SJCRH30 (cell line): ENCODE data around the gene PSMC3IP. TPM values are rescaled to one million over a fixed set of nuclear protein-coding genes. Genes with fewer than 3 reads are reported as not detected.

Experiments used
- DNase-seq, 2 experiments: peaks; one replicate each; pipeline ENCODE4 v3.0.0-alpha.2; 2015 to 2020
- H3K27ac ChIP-seq: fragments of 250-450 bp; sonication (Bioruptor Pico); 2 replicates; pipeline ENCODE4 v1.5.1; 2020; ENCODE audit warnings: mild to moderate bottlenecking, moderate library complexity
- H3K27me3 ChIP-seq: fragments of 250-450 bp; sonication (Bioruptor Pico); 2 replicates; pipeline ENCODE4 v1.5.1; 2020; ENCODE audit warnings: mild to moderate bottlenecking, moderate library complexity
- H3K36me3 ChIP-seq: fragments of 250-450 bp; sonication (Bioruptor Pico); 2 replicates; pipeline ENCODE4 v1.5.1; 2020; ENCODE audit warnings: mild to moderate bottlenecking, moderate library complexity
- H3K4me1 ChIP-seq: fragments of 250-450 bp; sonication (Bioruptor Pico); 2 replicates; pipeline ENCODE4 v1.5.1; 2020; ENCODE audit warnings: mild to moderate bottlenecking, moderate library complexity
- H3K4me3 ChIP-seq: fragments of 250-450 bp; sonication (Bioruptor Pico); 2 replicates; pipeline ENCODE4 v1.5.1; 2020; ENCODE audit warnings: mild to moderate bottlenecking, moderate library complexity
- H3K9me3 ChIP-seq: fragments of 250-450 bp; sonication (Bioruptor Pico); replicated peaks from 2 replicates; pipeline ENCODE4 v1.5.1; 2020; ENCODE audit warnings: mild to moderate bottlenecking, moderate library complexity
- total RNA-seq: library from RNA; depleted of rRNA; stranded (reverse); fragments of >200 nt; shearing (Covaris generic); gene quantifications from 2 replicates; pipeline ENCODE4 v1.2.3, GENCODE V29; 2014

PSMC3IP gene
- total RNA-seq, 1 experiment from 2014 or later = 29.7 TPM

GRCh38 chr17:42571435-42572225 is 5.9 kb downstream of the PSMC3IP start:
- H3K9me3 ChIP-seq = no peaks in the 10 kb centered on the region
- peaks cover 61% of the 10 kb centered on the region for H3K36me3 ChIP-seq
- no peaks in the 10 kb centered on the region for H3K27me3 ChIP-seq
- no peak overlapping the region for H3K27ac ChIP-seq
- H3K4me1 ChIP-seq = no peaks in the 10 kb centered on the region; the same call in 1 of the 2 replicates
- H3K4me3 ChIP-seq = no peak overlapping the region
- DNase-seq = no peak

DNA sequence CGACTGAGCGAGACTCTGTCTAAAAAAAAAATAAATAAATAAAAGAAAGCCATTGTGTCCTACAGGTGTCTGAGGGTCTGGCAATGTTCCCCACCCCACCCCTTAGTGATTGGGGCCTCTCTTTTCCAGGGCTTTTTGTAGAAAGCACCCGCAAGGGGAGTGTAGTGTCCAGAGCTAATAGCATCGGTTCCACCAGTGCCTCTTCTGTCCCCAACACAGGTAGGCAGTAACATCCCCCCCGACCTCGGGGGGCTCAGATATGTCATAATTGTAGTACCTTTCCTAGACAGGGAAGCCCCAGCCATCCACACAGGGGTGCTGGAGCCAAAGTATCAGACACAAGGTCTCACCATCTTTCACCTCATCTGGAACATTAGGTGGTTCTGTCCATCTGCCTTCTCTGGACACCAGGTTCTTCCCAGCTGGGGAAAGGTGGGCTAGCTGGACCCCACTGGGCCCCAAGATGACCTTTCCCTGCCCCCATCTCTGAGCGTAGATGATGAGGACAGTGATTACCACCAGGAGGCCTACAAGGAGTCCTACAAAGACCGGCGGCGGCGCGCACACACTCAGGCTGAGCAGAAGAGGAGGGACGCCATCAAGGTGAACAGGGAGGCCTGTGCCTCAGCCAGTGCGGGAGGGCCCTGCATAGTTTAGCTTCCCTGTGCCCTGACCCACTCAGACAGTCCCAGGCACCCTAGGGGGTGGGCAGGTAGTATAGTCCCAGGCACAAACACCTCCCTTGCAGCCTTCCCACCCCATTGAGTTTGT is 9.0 kb downstream of the PSMC3IP start:
- Histone ChIP-seq H3K36me3 (peaks cover 57% of the 10 kb centered on the region), H3K27me3 (no peaks in the 10 kb centered on the region), H3K9me3 (no peaks in the 10 kb centered on the region), H3K27ac (no peak overlapping the region), H3K4me3 (no peak overlapping the region), H3K4me1 (peaks cover 5% of the 10 kb centered on the region; the same call in 1 of the 2 replicates)
- no peak for DNase-seq

- peaks cover 42% of the 10 kb centered on the region for H3K36me3 ChIP-seq
- H3K27me3 ChIP-seq = no peaks in the 10 kb centered on the region
- H3K27ac ChIP-seq = peak within 1 kb of the TSS; percentile 56
- DNase-seq = peak; percentile 93 to 97
- peaks cover 5% of the 10 kb centered on the region; the same call in 1 of the 2 replicates for H3K4me1 ChIP-seq
- H3K4me3 ChIP-seq = peak within 1 kb of the TSS; percentile 80
- no peaks in the 10 kb centered on the region for H3K9me3 ChIP-seq
These were observed 10.5 kb downstream of the PSMC3IP start, which contains the start of gene MLX for GRCh38 chr17:42566883-42567573. Gene MLX, plus strand, starts transcription at chr17:42567100. Its CDS starts 25 bp downstream, at chr17:42567125.

DNA sequence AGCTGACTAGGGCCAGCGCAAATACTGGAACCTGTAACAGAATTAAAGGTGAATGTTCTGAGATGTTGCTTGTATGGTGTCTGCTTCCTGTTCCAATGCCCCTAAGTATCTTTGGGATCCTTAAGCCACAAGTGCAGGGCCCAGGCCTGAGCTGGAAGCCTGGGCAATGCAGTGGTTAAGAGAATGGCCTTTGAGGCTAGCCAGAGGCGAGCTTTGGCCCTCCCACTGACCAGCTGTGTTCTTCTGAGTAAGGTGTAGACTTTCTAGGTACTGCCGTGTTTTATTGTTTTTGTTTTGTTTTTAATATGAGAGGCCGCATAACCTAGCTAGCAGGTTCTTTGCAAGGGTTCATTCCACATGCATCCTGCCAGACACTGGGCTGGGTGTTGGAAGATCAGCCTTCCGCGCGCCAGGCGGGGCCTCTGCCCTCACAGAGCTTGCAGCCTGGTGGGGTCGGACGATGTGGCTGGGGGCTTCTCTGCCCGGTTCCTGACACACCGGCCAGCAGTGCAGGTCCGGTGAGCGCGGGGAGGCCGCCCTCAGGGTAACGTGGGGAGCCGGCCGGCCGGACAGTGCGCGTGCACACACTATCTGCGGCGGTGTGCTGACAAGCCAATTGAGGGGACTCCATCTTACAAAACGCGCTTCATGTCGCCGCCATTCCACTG is 11.2 kb downstream of the PSMC3IP start:
- no peaks in the 10 kb centered on the region for H3K27me3 ChIP-seq
- H3K4me3 ChIP-seq = peak overlapping the region; percentile 80
- H3K9me3 ChIP-seq = no peaks in the 10 kb centered on the region
- H3K36me3 ChIP-seq = peaks cover 36% of the 10 kb centered on the region
- H3K27ac ChIP-seq = peak overlapping the region; percentile 56
- H3K4me1 ChIP-seq = peaks cover 5% of the 10 kb centered on the region; the same call in 1 of the 2 replicates
- no peak for DNase-seq

DNA sequence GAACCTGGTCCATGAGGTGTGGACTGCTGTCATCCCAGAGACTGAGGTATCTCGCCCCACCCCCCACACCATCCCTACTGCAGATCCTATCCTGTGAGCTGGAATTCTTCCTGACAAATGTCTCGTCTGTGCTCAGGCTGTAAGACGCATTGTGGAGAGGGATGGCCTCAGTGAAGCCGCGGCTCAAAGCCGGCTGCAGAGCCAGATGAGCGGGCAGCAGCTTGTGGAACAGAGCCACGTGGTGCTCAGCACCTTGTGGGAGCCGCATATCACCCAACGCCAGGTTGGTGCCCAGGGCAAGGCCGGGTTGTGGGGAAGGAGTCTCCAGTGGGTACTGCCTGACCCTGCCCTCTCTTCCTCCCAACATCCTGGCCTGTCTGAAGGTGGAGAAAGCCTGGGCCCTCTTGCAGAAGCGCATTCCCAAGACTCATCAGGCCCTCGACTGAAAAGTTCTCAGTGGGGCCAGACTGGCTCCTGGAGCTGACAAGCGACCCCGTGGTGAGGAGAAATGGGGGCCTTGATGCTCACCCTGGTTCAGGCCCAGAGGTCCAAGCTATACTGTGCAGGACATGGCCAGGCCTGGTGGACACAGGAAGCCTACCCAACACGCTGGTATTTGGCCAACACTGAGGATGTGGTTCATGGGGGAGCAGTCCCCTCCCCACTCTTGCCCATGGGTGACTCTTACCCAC is 11.9 kb downstream of the PSMC3IP start:
- Histone ChIP-seq H3K9me3 (no peaks in the 10 kb centered on the region), H3K36me3 (peaks cover 31% of the 10 kb centered on the region), H3K4me1 (peaks cover 5% of the 10 kb centered on the region; the same call in 1 of the 2 replicates), H3K27me3 (no peaks in the 10 kb centered on the region), H3K27ac (no peak overlapping the region), H3K4me3 (no peak overlapping the region)
- no peak for DNase-seq

DNA sequence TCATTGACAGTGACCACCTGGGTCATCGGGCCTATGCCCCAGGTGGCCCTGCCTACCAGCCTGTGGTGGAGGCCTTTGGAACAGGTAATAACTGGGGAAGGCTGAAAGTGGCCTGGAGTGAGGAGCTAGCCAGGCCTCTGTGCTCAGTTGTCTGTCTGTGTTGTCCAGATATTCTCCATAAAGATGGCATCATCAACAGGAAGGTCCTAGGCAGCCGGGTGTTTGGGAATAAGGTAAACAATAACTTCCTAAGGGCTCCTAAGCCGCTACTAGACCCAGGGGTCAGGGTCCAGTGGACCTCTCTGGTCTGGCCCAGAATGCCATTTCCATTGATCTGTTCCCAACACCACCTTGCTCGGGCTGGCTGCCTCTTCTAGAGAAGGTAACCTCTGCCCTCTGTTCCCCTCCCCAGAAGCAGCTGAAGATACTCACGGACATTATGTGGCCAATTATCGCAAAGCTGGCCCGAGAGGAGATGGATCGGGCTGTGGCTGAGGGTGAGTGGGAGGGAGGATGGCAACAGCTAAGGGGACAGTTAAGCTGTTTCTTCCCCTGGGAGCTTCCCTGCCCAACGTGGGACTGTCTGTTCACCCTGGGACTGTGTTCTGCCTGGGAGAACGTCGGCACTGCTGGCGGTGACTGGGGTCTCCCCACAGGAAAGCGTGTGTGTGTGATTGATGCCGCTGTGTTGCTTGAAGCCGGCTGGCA is 12.6 kb downstream of the PSMC3IP start:
- H3K27ac ChIP-seq = no peak overlapping the region
- peaks cover 29% of the 10 kb centered on the region for H3K36me3 ChIP-seq
- H3K9me3 ChIP-seq = no peaks in the 10 kb centered on the region
- DNase-seq = no peak
- H3K4me1 ChIP-seq = peaks cover 5% of the 10 kb centered on the region; the same call in 1 of the 2 replicates
- H3K4me3 ChIP-seq = no peak overlapping the region
- H3K27me3 ChIP-seq = no peaks in the 10 kb centered on the region

DNA sequence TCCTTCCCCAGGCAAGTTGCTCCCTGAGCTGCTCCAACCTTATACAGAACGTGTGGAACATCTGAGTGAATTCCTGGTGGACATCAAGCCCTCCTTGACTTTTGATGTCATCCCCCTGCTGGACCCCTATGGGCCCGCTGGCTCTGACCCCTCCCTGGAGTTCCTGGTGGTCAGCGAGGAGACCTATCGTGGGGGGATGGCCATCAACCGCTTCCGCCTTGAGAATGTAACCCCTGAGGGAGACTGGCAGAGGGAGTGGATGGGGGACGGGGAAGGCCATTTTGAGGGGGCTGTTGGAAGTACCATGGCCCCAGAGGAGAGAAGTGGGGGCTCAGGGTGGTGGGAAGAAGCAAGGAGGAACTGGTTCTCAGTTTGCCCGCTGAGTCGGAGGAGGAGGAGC is 13.6 kb downstream of the PSMC3IP start:
- Histone ChIP-seq H3K36me3 (peaks cover 19% of the 10 kb centered on the region), H3K4me1 (peaks cover 5% of the 10 kb centered on the region; the same call in 1 of the 2 replicates)

DNA sequence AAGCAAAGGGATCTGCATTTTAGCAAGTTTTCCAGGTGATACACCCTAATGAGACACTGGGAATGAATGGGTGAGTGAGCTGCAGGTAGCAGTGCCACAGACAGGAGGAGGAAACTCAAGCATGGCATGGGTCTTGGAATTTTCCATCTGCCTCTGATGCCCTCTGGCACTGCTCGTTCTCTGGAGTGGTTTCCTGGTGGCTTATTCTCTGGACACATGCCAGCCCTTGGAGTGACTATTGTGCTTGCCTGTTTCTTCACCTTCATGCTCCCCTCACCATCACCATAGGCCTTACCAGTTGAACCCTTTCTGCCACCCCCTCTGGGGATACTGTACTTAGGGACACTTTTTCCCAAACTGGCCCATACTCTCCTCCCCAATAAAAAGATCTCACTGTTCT is 14.0 kb downstream of the PSMC3IP start:
- peaks cover 15% of the 10 kb centered on the region for H3K36me3 ChIP-seq
- no peaks in the 10 kb centered on the region for H3K9me3 ChIP-seq
- H3K27ac ChIP-seq = no peak overlapping the region
- H3K4me1 ChIP-seq = peaks cover 5% of the 10 kb centered on the region; the same call in 1 of the 2 replicates
- no peak for DNase-seq
- H3K27me3 ChIP-seq = no peaks in the 10 kb centered on the region
- H3K4me3 ChIP-seq = peak overlapping the region; percentile 70

More for the DNA sequence above, 13.6 kb downstream of the PSMC3IP start:
- Histone ChIP-seq H3K9me3 (no peaks in the 10 kb centered on the region), H3K4me3 (no peak overlapping the region), H3K27me3 (no peaks in the 10 kb centered on the region), H3K27ac (no peak overlapping the region)
- DNase-seq = no peak

- H3K27me3 ChIP-seq = no peaks in the 10 kb centered on the region
- no peaks in the 10 kb centered on the region for H3K9me3 ChIP-seq
- peaks cover 13% of the 10 kb centered on the region for H3K36me3 ChIP-seq
- peak overlapping the region; percentile 66 for H3K27ac ChIP-seq
- H3K4me3 ChIP-seq = peak overlapping the region; percentile 70
- peaks cover 5% of the 10 kb centered on the region; the same call in 1 of the 2 replicates for H3K4me1 ChIP-seq
- DNase-seq = no peak
These were observed 14.4 kb downstream of the PSMC3IP start for GRCh38 chr17:42563143-42563509.

GRCh38 chr17:42562388-42563142 is 15.0 kb downstream of the PSMC3IP start:
- H3K36me3 ChIP-seq = peaks cover 13% of the 10 kb centered on the region
- peaks cover 5% of the 10 kb centered on the region; the same call in 1 of the 2 replicates for H3K4me1 ChIP-seq
- peak; percentile 42 to 48 for DNase-seq
- no peaks in the 10 kb centered on the region for H3K27me3 ChIP-seq
- H3K9me3 ChIP-seq = no peaks in the 10 kb centered on the region
- H3K4me3 ChIP-seq = peak overlapping the region; percentile 70
- H3K27ac ChIP-seq = peak overlapping the region; percentile 66

DNA sequence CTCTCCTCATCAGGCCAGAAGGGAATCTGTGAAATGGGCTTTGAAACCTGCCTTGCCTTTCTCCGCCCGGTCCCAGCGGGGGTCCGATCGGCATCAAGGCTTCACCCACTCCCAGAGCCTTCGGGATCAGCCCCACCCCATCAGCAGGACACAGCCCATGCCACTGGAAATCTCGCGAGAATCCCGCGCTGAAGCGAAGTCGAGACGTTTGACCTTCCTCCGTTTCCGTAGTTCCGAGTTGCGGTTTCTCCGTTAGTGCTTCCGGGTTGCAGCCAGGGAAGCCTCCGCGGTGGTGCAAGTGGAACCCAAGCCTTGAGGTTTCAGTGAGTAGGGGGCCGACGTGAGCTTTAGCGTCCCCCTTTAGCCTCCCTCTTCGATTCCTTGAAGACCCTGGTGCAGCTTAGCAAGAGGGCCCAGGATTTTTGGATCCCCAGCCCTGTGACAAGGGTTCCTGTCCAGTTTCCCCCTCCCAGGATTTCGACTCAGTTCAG is 15.6 kb downstream of the PSMC3IP start, which contains the start of gene COASY:
Gene COASY (plus strand): TSS at position 252 of the 491 bp plus-strand sequence. CDS start 475 bp downstream, outside the sequence.
- Histone ChIP-seq H3K4me1 (peaks cover 5% of the 10 kb centered on the region; the same call in 1 of the 2 replicates), H3K27ac (peak within 1 kb of the TSS; percentile 66), H3K4me3 (peak within 1 kb of the TSS; percentile 70), H3K36me3 (peaks cover 13% of the 10 kb centered on the region), H3K9me3 (no peaks in the 10 kb centered on the region), H3K27me3 (no peaks in the 10 kb centered on the region)
- peak; percentile 99 for DNase-seq

DNA sequence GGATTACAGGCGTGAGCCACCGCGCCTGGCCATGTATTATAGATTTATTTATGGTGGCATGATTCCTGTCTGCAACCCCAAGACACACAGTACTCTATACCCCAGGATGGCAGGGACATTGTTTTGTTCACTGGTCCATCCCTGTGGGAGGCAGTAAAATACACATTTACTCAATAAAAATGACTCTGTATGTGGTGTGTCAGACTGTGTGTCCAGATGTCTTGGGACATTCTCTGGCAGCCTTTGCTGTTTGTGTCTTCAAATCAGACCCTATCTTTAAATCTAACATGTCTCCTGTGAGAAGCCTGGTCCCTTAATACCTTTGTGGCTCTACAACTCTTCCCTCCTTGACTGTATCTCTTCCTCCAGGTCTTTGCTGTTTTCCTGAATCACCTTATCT is 17.3 kb downstream of the PSMC3IP start:
- DNase-seq = no peak
- no peak overlapping the region for H3K27ac ChIP-seq
- H3K27me3 ChIP-seq = no peaks in the 10 kb centered on the region
- peaks cover 3% of the 10 kb centered on the region for H3K36me3 ChIP-seq
- no peak overlapping the region for H3K4me3 ChIP-seq
- H3K9me3 ChIP-seq = no peaks in the 10 kb centered on the region
- H3K4me1 ChIP-seq = no peaks in the 10 kb centered on the region; the same call in 1 of the 2 replicates
